HCT116 (cell line): ENCODE measurements around the gene COL23A1. TPM values are rescaled to one million over a fixed set of nuclear protein-coding genes. Genes with fewer than 3 reads are reported as not detected.

Experiments used
- ATAC-seq: fragments of 200-7000 bp; cut with Tn5 transposase; 2 replicates; pipeline ENCODE4 v1.9.1; 2020; ENCODE audit warnings: mild to moderate bottlenecking, moderate library complexity
- BruUV-seq: library from RNA; stranded (reverse); fragments of 400-500 nt; replicated peaks from 2 replicates; lab custom pipeline; 2021; lab: Mats Ljungman, UMichigan
- CTCF ChIA-PET: fragments of 300-600 bp; sonication (Branson Sonifier 250); formaldehyde crosslinking; loops from one replicate; lab custom pipeline; 2021; ENCODE audit warnings: antibody characterized with exemption; lab: Charles Lee
- POLR2A ChIA-PET: fragments of 300-600, 350-600 bp; sonication (Branson Sonifier 250); formaldehyde crosslinking; loops from one replicate; lab custom pipeline; 2021; ENCODE audit warnings: antibody characterized with exemption; lab: Charles Lee
- RAD21 ChIA-PET, 2 experiments: fragments of 300-600 bp; sonication (Branson Sonifier 250); formaldehyde crosslinking; loops; one replicate each; lab custom pipeline; 2023; ENCODE audit warnings: low total read pairs in 2 of 2; ENCODE audit not compliant: uncharacterized antibody in 2 of 2, unreplicated experiment in 2 of 2, low non-redundant PET in 1 of 2; lab: Charles Lee
- DNase-seq: peaks from one replicate; pipeline ENCODE4 v3.0.0-alpha.2; 2010; ENCODE audit warnings: low read depth, low spot score
- H2AFZ ChIP-seq: fragments of 200-600 bp; shearing (Covaris generic), sonication (generic); 2 replicates; pipeline ENCODE4 v1.6.1; 2017; ENCODE audit warnings: low read depth, mixed run types, mixed read lengths, antibody characterized with exemption, low read length; ENCODE audit not compliant: poor library complexity, severe bottlenecking
- H3K27ac ChIP-seq: 2 replicates; pipeline ENCODE4 v1.5.1; 2012; ENCODE audit warnings: low read depth, low read length
- H3K27me3 ChIP-seq: fragments of 200-600 bp; sonication (generic); 2 replicates; pipeline ENCODE4 v1.6.1; 2016; ENCODE audit warnings: mixed run types, low read length, mixed read lengths; ENCODE audit not compliant: insufficient read depth
- H3K36me3 ChIP-seq, 2 experiments: fragments of 200-500 bp in 1 of 2; fragments of 200-600 bp in 1 of 2; sonication (Bioruptor generic) in 1 of 2; sonication (generic) in 1 of 2; 2 replicates each; pipeline versions ENCODE4 v1.5.1 to v1.6.1; 2014 to 2016; ENCODE audit warnings: low read length in 2 of 2, inconsistent platforms in 1 of 2, mixed read lengths in 1 of 2, mixed run types in 1 of 2; ENCODE audit not compliant: insufficient read depth in 2 of 2, control insufficient read depth in 1 of 2
- H3K4me1 ChIP-seq, 2 experiments: fragments of 200-600 bp in 1 of 2; sonication (generic) in 1 of 2; 2 replicates each; pipeline versions ENCODE4 v1.5.1 to v1.6.1; 2012 to 2017; ENCODE audit warnings: low read length in 2 of 2, inconsistent platforms in 1 of 2, mild to moderate bottlenecking in 1 of 2, mixed read lengths in 1 of 2, mixed run types in 1 of 2, moderate library complexity in 1 of 2; ENCODE audit not compliant: insufficient read depth in 2 of 2, control insufficient read depth in 1 of 2
- H3K4me2 ChIP-seq: fragments of 200-600 bp; sonication (generic); 2 replicates; pipeline ENCODE4 v1.6.1; 2017; ENCODE audit warnings: mixed run types, low read length, mixed read lengths
- H3K4me3 ChIP-seq, 2 experiments: fragments of 200-600 bp in 1 of 2; sonication (generic) in 1 of 2; replicated peaks in 1 of 2; 2 replicates each; pipeline ENCODE4 v1.5.1; 2011 to 2016; ENCODE audit warnings: low read length in 2 of 2, control low read depth in 1 of 2, low read depth in 1 of 2, mild to moderate bottlenecking in 1 of 2, mixed read lengths in 1 of 2, mixed run types in 1 of 2
- H3K79me2 ChIP-seq: fragments of 200-600 bp; sonication (generic); 2 replicates; pipeline ENCODE4 v1.6.1; 2017; ENCODE audit warnings: mild to moderate bottlenecking, mixed run types, low read length, moderate library complexity, mixed read lengths; ENCODE audit not compliant: insufficient read depth
- H3K9ac ChIP-seq: fragments of 200-600 bp; sonication (generic); 2 replicates; pipeline ENCODE4 v1.6.1; 2016; ENCODE audit warnings: low read length, mixed read lengths
- H3K9me2 ChIP-seq: fragments of 200-600 bp; sonication (generic), shearing (Covaris generic); 2 replicates; pipeline ENCODE4 v1.6.1; 2017; ENCODE audit warnings: mixed run types, mild to moderate bottlenecking, moderate library complexity; ENCODE audit not compliant: insufficient read depth
- H3K9me3 ChIP-seq, 2 experiments: fragments of 200-500 bp in 1 of 2; fragments of 200-600 bp in 1 of 2; sonication (Bioruptor generic) in 1 of 2; sonication (generic) in 1 of 2; 2 replicates each; pipeline ENCODE4 v1.6.1; 2014 to 2017; ENCODE audit warnings: low read length in 2 of 2, mixed read lengths in 2 of 2, inconsistent platforms in 1 of 2, low read depth in 1 of 2, mild to moderate bottlenecking in 1 of 2, mixed run types in 1 of 2, moderate library complexity in 1 of 2; ENCODE audit not compliant: control insufficient read depth in 1 of 2, insufficient read depth in 1 of 2
- H4K20me1 ChIP-seq: fragments of 200-600 bp; sonication (generic), shearing (Covaris generic); 2 replicates; pipeline ENCODE4 v1.6.1; 2017; ENCODE audit warnings: mixed run types, mild to moderate bottlenecking, moderate library complexity; ENCODE audit not compliant: insufficient read depth
- ATF3 ChIP-seq: IDR thresholded peaks from 2 replicates; pipeline ENCODE4 v1.6.1; 2012
- CEBPB ChIP-seq: IDR thresholded peaks from 2 replicates; pipeline ENCODE4 v1.6.1; 2012; ENCODE audit warnings: low read depth
- CTCF ChIP-seq, 3 experiments: fragments of 200-600 bp in 1 of 3; sonication (generic) in 1 of 3; IDR thresholded peaks in 2 of 3; conservative IDR thresholded peaks in 1 of 3; 2 replicates each; pipeline ENCODE4 v1.5.1; 2012 to 2017; ENCODE audit warnings: low read depth in 2 of 3, low read length in 2 of 3, antibody characterized with exemption in 1 of 3, borderline replicate concordance in 1 of 3, control low read depth in 1 of 3, mild to moderate bottlenecking in 1 of 3, mixed read lengths in 1 of 3, mixed run types in 1 of 3, moderate library complexity in 1 of 3; ENCODE audit not compliant: insufficient read depth in 1 of 3
- EGR1 ChIP-seq: IDR thresholded peaks from 2 replicates; pipeline ENCODE4 v1.6.1; 2012; ENCODE audit warnings: low read depth
- ELF1 ChIP-seq: IDR thresholded peaks from 2 replicates; pipeline ENCODE4 v1.6.1; 2012; ENCODE audit warnings: low read depth, borderline replicate concordance
- EZH2phosphoT487 ChIP-seq: fragments of 200-600 bp; IDR thresholded peaks from 2 replicates; pipeline ENCODE4 v1.6.1; 2018; ENCODE audit warnings: antibody characterized with exemption, borderline replicate concordance
- FOSL1 ChIP-seq: IDR thresholded peaks from 2 replicates; pipeline ENCODE4 v1.6.1; 2012; ENCODE audit warnings: low read depth
- JUND ChIP-seq: IDR thresholded peaks from 2 replicates; pipeline ENCODE4 v1.6.1; 2012
- POLR2A ChIP-seq: IDR thresholded peaks from 2 replicates; pipeline ENCODE4 v1.7.0; 2011; ENCODE audit warnings: borderline replicate concordance; ENCODE audit not compliant: insufficient read depth, insufficient read length; ENCODE audit errors: extremely low read depth
- POLR2AphosphoS5 ChIP-seq: IDR thresholded peaks from 2 replicates; pipeline ENCODE4 v1.6.1; 2011; ENCODE audit warnings: mild to moderate bottlenecking, low read depth, low read length, moderate library complexity
- RAD21 ChIP-seq: IDR thresholded peaks from 2 replicates; pipeline ENCODE4 v1.6.1; 2012; ENCODE audit warnings: low read depth, mild to moderate bottlenecking
- SIN3A ChIP-seq: IDR thresholded peaks from 2 replicates; pipeline ENCODE4 v1.6.1; 2012; ENCODE audit warnings: low read depth
- SP1 ChIP-seq: IDR thresholded peaks from 2 replicates; pipeline ENCODE4 v1.6.1; 2012; ENCODE audit warnings: low read depth
- YY1 ChIP-seq: IDR thresholded peaks from 2 replicates; pipeline ENCODE4 v1.6.1; 2011; ENCODE audit warnings: low read length, low read depth, moderate library complexity, mild to moderate bottlenecking; ENCODE audit not compliant: insufficient replicate concordance; ENCODE audit errors: extremely low read depth
- ZBTB33 ChIP-seq: IDR thresholded peaks from 2 replicates; pipeline ENCODE4 v1.6.1; 2011; ENCODE audit warnings: mild to moderate bottlenecking, low read length, moderate library complexity; ENCODE audit not compliant: insufficient replicate concordance; ENCODE audit errors: extremely low read depth
- ZFX ChIP-seq: fragments of 450-650 bp; IDR thresholded peaks from 2 replicates; pipeline ENCODE4 v1.6.1; 2017
- intact Hi-C: fragments of 100-400 bp; cut with micrococcal nuclease; formaldehyde crosslinking; loops from 2 replicates; pipeline ENCODE4 v1.10.0; 2022
- total RNA-seq: library from RNA; stranded (reverse); gene quantifications from one replicate; pipeline ENCODE4 v1.2.1, GENCODE V29; 2021; ENCODE audit not compliant: unreplicated experiment

COL23A1 gene
- total RNA-seq, 1 experiment from 2014 or later = not detected

GRCh38 chr5:178525906-178526732, 64.1 kb downstream of the COL23A1 start (continued):
- TF ChIP-seq SIN3A = no peak
- TF ChIP-seq ZBTB33 = no peak
- TF ChIP-seq POLR2A = no peak
- TF ChIP-seq RAD21 = no peak
- TF ChIP-seq ATF3 = no peak
- TF ChIP-seq EGR1 = no peak

GRCh38 chr5:178524093-178524882, 65.9 kb downstream of the COL23A1 start:
- ChIA-PET POLR2A (no interaction called here), RAD21 (no interaction called here), CTCF (no interaction called here)
- no peaks in the 10 kb centered on the region for H3K27me3 ChIP-seq
- H3K9me2 ChIP-seq = no peaks in the 10 kb centered on the region
- H3K9me3 ChIP-seq = no peaks in the 10 kb centered on the region
- H3K4me3 ChIP-seq = no peak overlapping the region
- no peak overlapping the region for H3K4me2 ChIP-seq
- H3K9ac ChIP-seq = no peak overlapping the region
- intact Hi-C loops = no loop called here
- H3K4me1 ChIP-seq = 0 out of 4 replicates have a peak, but pooled peaks cover 0 to 3% of the 10 kb centered on the region in 2 experiments
- no peak for DNase-seq
- no peaks in the 10 kb centered on the region for H3K79me2 ChIP-seq
- no peak for ATAC-seq
- no peaks in the 10 kb centered on the region for H4K20me1 ChIP-seq
- no peak overlapping the region for H2AFZ ChIP-seq
- no peak overlapping the region for H3K27ac ChIP-seq
- TF ChIP-seq EZH2phosphoT487 (no peak), EGR1 (no peak), SP1 (no peak), JUND (no peak), YY1 (no peak), ELF1 (no peak), CTCF (IDR thresholded peaks at IDR 0.05 in 2 of 3, conservative IDR thresholded peaks at IDR 0.05 in 1 of 3; ENCODE audit: borderline replicate concordance in 1 of 3, insufficient read depth in 1 of 3, low read depth in 2 of 3, low read length in 2 of 3) (no peak), CEBPB (no peak), ZFX (no peak), FOSL1 (no peak), ATF3 (no peak), POLR2AphosphoS5 (no peak)
- BruUV-seq = no TSS peak
- H3K36me3 ChIP-seq = no peaks in the 10 kb centered on the region
